Retina (tissue), 1 donor: ENCODE measurements around the gene WWP2.
"Not testable (repeated sequence)": the region's sequence is repeated elsewhere in the genome, so short reads cannot be mapped to it uniquely, and the experiment has no call there.

Experiments
- DNase-seq: peaks from one replicate; pipeline ENCODE4 v3.0.0-alpha.2; 2016

Gene WWP2

GRCh38 chr16:69747115-69747514 lies 15.0 kb upstream of the WWP2 start:
- DNase-seq = no peak

DNA sequence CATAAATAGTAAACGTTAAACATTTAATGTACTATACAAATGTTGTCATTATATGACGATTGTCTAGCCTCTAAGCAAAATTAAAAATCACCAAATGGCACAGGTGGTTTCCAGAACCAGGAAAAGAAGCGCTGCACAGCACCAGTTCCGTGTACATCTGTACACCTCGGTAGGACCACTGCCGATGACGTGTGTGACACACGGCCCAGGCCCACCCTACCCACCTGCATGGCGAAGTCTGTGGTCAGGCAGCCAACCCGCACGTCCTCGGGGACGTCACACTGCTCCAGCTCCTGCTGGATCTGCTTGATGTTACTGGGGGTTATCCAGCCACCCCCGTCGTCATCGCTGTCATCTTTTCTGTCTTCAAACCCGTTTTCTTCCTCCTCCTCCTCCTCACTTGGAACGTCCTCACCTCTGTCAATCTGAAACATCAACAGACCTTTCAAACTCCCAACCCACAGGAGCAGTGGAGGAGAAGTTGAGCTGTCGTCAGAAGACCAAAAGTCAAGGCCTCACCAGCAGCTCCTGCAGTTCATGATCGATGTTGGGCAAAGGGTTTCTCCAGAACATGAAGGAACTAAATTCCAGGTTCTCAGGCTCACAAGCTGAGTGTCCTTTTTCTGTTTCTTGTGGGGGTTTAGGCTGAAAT lies 13.3 kb upstream of the WWP2 start:
- no peak for DNase-seq

- no peak for DNase-seq
Observed at GRCh38 chr16:69754143-69754468, 8.0 kb upstream of the WWP2 start.

DNA sequence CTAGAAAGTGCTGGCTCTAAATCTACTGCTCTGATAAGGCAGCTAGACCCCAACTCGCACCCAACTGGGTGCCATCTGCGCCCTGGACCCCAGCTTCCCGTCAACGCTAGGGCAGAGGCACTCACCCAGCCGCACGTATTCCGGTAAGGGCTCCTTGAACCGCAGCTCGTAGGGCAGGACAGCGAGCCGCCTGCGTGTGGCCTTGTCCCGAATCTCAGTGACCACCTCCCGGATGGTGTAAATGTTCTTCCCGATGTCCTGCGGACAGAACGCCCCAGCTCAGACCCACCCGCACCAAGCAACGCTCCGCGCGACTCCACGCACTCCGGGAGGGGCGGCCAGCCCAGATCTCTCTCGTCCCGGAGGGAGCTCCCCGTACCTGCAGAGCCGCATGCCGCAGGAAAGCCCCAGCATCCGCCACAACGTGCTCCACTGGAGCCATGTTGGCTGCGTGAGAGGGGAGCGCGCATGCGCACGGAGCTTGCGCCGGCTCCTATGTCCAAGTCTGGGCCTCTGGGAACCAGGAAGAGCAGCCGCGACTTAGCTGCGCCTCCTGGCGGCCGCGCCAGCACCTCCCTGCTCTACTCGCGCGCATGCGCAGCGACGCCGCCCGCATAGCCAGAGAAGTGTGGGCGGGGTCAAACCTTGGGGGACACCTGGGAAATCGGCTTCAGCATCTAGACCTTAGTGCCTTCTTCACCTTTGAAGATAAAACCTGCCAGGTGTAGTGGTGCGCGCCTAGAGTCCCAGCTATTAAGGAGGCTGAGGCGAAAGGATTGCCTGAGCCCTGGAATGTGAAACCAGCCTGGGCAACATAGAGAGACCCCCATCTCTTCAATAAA lies 7.4 kb upstream of the WWP2 start, which contains the start of gene NOB1:
Gene NOB1 (minus strand): TSS at position 458 of the 842 bp plus-strand sequence. CDS start 16 bp downstream, at position 442.
- DNase-seq = peak; percentile 98

DNA sequence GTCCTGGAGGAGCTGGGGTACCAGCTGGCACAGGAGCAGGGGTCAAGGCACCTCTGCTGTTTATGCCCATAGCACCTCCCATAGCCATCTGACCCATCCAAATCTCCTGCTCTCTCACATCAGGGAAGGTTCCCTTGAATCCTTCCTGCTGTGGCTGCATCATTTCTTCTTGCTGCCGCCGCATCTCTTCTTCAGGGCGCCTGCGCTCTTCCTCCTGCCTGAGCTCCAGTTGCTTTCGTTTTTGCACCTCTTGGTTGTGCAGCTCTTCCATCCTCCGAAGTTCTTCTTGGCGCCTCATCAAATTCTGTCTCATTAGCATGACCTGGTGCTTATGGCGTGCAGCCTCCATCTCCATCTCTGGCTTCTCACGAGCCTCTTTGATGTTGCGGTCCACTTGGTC lies 5.4 kb upstream of the WWP2 start:
- DNase-seq = no peak

- not testable (repeated sequence) for DNase-seq
Observed at GRCh38 chr16:69757375-69757774, 4.8 kb upstream of the WWP2 start.

DNA sequence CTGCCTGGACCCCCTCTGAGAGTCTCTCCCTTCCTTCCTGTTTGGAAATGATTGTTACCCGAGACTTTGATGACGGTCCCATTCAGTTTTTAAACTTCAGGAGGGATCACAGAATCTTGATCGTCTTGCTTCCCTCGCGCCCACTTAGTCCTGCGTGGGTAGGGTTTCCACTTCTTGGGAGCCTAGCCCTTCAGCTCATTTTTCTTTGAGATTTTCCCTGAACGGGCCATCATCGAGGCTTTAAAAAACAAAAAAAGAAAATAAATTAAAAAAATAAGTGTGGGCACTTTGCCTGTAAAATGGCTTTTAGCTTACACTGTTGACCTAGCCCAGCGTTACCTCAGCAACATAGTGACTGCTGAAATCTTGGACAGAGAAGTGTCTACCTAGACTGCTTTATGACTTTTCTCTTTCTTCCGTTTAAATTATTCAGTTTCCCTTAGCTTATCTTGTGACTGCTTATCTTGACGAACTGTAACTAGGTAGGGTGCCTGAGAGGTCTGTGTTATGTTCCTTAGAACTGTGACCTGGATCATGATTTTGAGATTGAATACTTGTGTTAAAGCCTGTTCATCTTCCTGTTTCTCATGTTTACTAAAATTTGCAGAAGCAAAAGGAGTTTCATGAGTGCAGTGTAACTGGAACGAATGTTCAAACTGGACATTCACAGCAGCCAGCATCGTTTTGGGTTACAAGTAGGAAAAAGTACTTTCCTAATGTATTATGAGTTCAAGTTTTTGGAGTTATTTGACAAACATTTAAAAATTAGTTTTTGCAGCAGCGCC lies 874 bp downstream of the WWP2 start:
- DNase-seq = no peak

DNA sequence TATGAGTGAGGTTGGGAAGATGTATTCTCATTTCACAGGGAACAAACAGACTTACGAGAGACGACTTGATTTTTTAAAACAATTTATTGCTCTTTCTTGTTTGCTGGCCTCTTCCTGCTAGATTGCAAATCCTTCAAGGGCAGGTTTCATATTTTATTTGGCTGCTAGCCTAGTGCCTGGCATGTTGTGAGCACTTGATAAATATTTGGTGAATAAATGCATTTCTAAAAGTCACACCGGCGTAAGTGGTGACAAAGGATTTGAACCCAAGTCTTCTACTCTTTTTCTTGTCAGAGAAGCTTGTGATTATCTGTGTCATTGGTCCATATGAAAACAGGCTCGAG lies 1.4 kb downstream of the WWP2 start:
- DNase-seq = no peak

GRCh38 chr16:69767459-69768229 lies 5.5 kb downstream of the WWP2 start:
- no peak for DNase-seq

- no peak for DNase-seq
Observed at GRCh38 chr16:69768666-69769065, 6.5 kb downstream of the WWP2 start.

DNA sequence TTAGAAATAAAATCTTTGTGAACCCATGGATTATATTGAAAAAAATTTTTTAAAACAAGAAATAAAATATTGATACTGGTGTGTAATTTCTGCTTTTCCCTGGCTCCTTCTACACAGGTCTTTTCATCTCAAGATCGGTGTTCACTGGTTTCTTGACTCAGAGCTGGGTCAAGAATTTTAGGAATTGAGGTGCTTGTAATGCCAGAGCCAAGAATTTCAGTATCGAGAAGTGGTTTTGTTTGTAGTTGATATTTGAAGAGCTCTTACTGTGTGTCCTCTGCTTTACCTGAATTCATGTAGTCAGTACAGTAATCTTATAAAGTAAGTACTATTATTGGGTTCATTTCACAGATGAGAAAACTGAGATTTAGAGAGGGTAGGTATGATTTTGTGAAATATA lies 7.3 kb downstream of the WWP2 start:
- DNase-seq = no peak

DNA sequence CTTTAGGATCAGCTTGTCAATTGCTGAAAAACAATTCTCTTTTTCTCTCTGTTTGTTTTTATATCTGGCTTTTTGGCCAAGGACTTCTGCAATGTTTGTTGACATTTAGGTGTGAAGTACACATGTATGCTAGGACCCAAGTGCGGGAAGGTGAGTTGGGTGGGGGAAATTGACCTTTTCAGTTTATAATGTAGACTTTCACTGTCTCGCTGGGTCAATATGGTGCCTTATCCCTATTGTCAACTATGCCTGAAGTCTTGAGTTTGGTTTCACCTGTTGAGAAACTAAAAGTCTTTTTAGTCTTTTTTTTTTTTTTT lies 9.5 kb downstream of the WWP2 start:
- DNase-seq = no peak

- no peak for DNase-seq
Observed at GRCh38 chr16:69773260-69773947, 11.3 kb downstream of the WWP2 start.

GRCh38 chr16:69775563-69775962 lies 13.4 kb downstream of the WWP2 start:
- no peak for DNase-seq

GRCh38 chr16:69779724-69780123 lies 17.6 kb downstream of the WWP2 start:
- no peak for DNase-seq

GRCh38 chr16:69781118-69781517 lies 19.0 kb downstream of the WWP2 start:
- no peak for DNase-seq

DNA sequence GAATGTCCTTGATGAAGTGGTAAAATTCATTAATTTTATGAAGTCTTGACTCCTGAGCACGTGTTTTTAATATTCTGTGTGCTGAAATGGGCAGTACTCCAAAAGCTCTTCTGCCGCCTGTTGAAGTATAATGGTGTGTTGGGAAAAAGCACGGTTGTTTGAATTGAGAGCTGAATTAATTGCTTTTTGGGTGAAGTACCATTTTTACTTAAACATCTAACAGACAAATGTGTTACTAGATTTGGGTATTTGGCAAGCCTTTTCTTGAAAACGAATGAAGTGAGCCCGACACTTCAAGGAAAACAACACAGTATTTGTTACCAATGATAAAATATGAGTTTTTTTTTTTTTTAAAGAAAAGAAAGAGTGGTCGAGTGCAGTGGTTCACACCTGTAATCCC lies 22.5 kb downstream of the WWP2 start:
- DNase-seq = no peak

DNA sequence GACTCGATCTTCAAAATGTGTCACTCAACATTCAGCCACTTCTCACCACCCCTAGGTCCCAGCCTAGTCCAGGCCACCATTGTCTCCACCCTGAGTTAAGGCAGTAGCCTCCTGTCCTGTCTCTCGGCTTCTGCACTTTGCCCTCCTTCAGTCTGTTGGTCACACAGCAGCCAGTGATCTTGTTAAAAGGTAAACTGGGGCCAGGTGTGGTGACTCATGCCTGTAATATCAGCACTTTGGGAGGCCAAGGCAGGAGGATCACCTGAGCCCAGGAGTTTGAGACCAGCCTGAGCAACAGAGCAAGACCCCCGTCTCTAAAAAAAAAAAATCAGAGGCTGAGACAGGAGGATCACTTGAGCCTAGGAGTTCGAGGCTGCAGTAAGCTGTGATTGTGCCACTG lies 25.8 kb downstream of the WWP2 start:
- no peak for DNase-seq

GRCh38 chr16:69791391-69791847 lies 29.3 kb downstream of the WWP2 start:
- not testable (repeated sequence) for DNase-seq

GRCh38 chr16:69793526-69793925 lies 31.4 kb downstream of the WWP2 start:
- DNase-seq = no peak

GRCh38 chr16:69794486-69794885 lies 32.4 kb downstream of the WWP2 start:
- DNase-seq = no peak
